ENCODE results near the gene PIK3C2A. TPM values are rescaled to one million over a fixed set of nuclear protein-coding genes. Genes with fewer than 3 reads are reported as not detected.

Gene PIK3C2A
- total and polyA plus RNA-seq, 4 donors = 13.6 to 103 (median 39.0) TPM

DNA sequence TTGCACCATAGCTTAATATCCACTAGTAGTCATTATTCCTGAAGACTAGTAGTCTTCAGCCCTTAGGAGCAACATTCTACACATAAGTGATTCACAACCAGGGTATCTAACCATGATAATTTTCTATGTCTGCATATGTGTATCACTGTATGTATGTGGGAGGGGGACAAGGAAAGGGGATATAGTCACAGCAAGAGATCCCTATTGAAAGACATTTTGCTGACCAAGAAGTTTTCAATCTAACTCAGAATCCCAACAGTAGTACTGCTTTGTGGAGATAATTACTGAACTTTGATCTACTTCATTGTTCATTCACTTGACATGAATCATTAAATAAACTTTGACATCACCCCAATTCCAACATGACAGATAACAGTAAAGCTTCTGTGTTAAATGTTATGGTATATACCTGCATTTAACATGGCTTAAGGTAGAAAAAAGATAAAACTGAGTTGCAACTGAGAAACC, 10.3 kb downstream of the PIK3C2A start:
- Histone ChIP-seq H3K9ac (ENCODE audit: insufficient read depth in 1 of 2, low read length in 2 of 2) (no peak overlapping the region), H3K9me3 (ENCODE audit: control insufficient read depth in 4 of 4, insufficient read depth in 3 of 4, low read length in 3 of 4) (no peaks in the 10 kb centered on the region), H3K27me3 (ENCODE audit: control insufficient read depth in 3 of 3, insufficient read depth in 3 of 3, low read length in 2 of 3) (no peaks in the 10 kb centered on the region), H3K4me1 (ENCODE audit: control insufficient read depth in 5 of 5, insufficient read depth in 5 of 5, low read length in 5 of 5) (peaks cover 0 to 5% (median 0%) of the 10 kb centered on the region in 5 donors), H3K27ac (ENCODE audit: low read depth in 1 of 2, low read length in 1 of 2) (no peak overlapping the region), H3K4me3 (no peak overlapping the region), H3K36me3 (ENCODE audit: control insufficient read depth in 4 of 4, insufficient read depth in 4 of 4, low read length in 4 of 4) (peaks cover 3 to 8% (median 7%) of the 10 kb centered on the region in 4 donors)
- TF ChIP-seq, protein P1, sequence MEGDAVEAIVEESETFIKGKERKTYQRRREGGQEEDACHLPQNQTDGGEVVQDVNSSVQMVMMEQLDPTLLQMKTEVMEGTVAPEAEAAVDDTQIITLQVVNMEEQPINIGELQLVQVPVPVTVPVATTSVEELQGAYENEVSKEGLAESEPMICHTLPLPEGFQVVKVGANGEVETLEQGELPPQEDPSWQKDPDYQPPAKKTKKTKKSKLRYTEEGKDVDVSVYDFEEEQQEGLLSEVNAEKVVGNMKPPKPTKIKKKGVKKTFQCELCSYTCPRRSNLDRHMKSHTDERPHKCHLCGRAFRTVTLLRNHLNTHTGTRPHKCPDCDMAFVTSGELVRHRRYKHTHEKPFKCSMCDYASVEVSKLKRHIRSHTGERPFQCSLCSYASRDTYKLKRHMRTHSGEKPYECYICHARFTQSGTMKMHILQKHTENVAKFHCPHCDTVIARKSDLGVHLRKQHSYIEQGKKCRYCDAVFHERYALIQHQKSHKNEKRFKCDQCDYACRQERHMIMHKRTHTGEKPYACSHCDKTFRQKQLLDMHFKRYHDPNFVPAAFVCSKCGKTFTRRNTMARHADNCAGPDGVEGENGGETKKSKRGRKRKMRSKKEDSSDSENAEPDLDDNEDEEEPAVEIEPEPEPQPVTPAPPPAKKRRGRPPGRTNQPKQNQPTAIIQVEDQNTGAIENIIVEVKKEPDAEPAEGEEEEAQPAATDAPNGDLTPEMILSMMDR (IDR thresholded peaks at IDR 0.05; ENCODE audit: control extremely low read depth, extremely low read depth) = no peak
- DNase-seq = no peak
- ATAC-seq (ENCODE audit: insufficient read depth, low FRiP score) = no peak

DNA sequence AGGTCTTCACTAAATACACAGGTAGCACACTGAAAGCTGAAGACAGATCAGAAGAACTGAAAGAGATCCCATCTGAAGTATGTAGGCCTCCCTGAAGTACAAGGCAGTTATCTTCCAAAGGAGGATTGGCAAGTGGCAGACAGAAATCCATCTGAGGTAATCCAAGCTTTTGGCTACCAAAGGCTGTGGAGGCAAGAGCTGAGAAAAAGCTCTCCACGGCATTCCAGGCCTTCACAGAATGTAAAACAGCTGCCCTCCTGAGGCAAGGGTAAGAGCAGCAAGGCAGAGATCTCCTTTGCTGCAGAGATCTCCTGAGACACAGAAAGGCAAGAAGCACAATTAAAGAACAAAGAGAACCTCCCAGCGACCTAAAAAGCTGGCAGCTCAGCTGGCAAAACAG, 19.1 kb downstream of the PIK3C2A start:
- Histone ChIP-seq H3K4me3 (no peak overlapping the region), H3K4me1 (ENCODE audit: control insufficient read depth in 5 of 5, insufficient read depth in 5 of 5, low read length in 5 of 5) (peaks cover 0 to 4% (median 0%) of the 10 kb centered on the region in 5 donors), H3K9ac (ENCODE audit: insufficient read depth in 1 of 2, low read length in 2 of 2) (no peak overlapping the region), H3K9me3 (ENCODE audit: control insufficient read depth in 4 of 4, insufficient read depth in 3 of 4, low read length in 3 of 4) (no peaks in the 10 kb centered on the region), H3K27me3 (ENCODE audit: control insufficient read depth in 3 of 3, insufficient read depth in 3 of 3, low read length in 2 of 3) (no peaks in the 10 kb centered on the region), H3K27ac (ENCODE audit: low read depth in 1 of 2, low read length in 1 of 2) (no peak overlapping the region), H3K36me3 (ENCODE audit: control insufficient read depth in 4 of 4, insufficient read depth in 4 of 4, low read length in 4 of 4) (peaks cover 7 to 16% (median 14%) of the 10 kb centered on the region in 4 donors)
- WGBS, 2 donors = 77 to 94% methylated on average over 2 of the region's 2 CpGs
- ATAC-seq (ENCODE audit: insufficient read depth, low FRiP score) = no peak
- no peak for DNase-seq
- TF ChIP-seq, protein P1 (IDR thresholded peaks at IDR 0.05; ENCODE audit: control extremely low read depth, extremely low read depth) = no peak

DNA sequence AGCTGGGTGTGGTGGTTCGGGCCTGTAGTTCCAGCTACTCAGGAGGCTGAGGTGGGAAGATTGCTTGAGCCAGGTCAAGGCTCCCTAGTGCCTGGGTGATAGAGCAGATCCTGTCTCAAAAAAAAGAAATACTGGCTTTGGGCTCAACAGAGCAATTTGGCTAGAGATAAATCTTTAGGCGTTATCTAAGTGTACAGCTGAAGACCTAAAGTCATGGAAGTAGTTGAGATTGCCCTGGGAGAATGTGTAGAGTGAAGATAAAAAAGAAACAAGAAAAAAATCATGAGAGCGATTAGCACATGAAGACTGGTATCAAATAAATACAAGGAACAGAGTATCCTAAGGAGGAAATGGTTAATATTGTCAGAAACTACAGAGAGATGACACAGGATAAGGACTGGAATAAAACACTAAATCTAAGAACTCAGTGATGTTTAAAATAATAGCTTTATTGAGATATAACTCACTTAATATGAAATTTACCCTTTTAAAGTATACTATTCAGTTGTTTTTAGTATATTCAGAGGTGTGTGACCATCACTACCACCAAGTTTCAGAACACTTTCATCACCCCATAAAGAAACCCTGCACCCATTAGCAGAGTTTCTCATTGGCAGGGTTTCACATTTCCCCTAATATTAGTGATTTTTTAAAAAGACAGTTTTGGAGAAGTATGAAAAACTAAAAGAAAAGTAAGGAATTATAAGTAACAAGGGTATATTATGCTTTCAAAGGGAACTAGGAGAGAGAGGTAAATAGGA, 20.7 kb downstream of the PIK3C2A start:
- TF ChIP-seq, protein P1 (IDR thresholded peaks at IDR 0.05; ENCODE audit: control extremely low read depth, extremely low read depth) = no peak
- Histone ChIP-seq H3K36me3 (ENCODE audit: control insufficient read depth in 4 of 4, insufficient read depth in 4 of 4, low read length in 4 of 4) (peaks cover 5 to 15% (median 10%) of the 10 kb centered on the region in 4 donors), H3K9ac (ENCODE audit: insufficient read depth in 1 of 2, low read length in 2 of 2) (no peak overlapping the region), H3K27me3 (ENCODE audit: control insufficient read depth in 3 of 3, insufficient read depth in 3 of 3, low read length in 2 of 3) (no peaks in the 10 kb centered on the region), H3K27ac (ENCODE audit: low read depth in 1 of 2, low read length in 1 of 2) (no peak overlapping the region), H3K4me3 (no peak overlapping the region), H3K9me3 (ENCODE audit: control insufficient read depth in 4 of 4, insufficient read depth in 3 of 4, low read length in 3 of 4) (no peaks in the 10 kb centered on the region), H3K4me1 (ENCODE audit: control insufficient read depth in 5 of 5, insufficient read depth in 5 of 5, low read length in 5 of 5) (peaks cover 0 to 4% (median 0%) of the 10 kb centered on the region in 5 donors)
- ATAC-seq (ENCODE audit: insufficient read depth, low FRiP score) = no peak
- DNase-seq = no peak
- WGBS, 2 donors = 94 to 95% methylated on average over 3 of the region's 3 CpGs

Measured in lung (tissue), 12 donors.